ENCODE data around the gene NR3C2. TPM values are rescaled to one million over a fixed set of nuclear protein-coding genes. Genes with fewer than 3 reads are reported as not detected.

Gene NR3C2
- total RNA-seq, 2 donors from 2014 or later = 0.44 to 0.82 TPM

GRCh38 chr4:148207068-148207467 is 235.1 kb downstream of the NR3C2 start:
- H3K36me3 ChIP-seq (ENCODE audit: control insufficient read depth, insufficient read depth, low read length) = no peaks in the 10 kb centered on the region
- Mint-ChIP-seq H3K4me3 (no peak overlapping the region), H3K4me1 (peaks cover 16% of the 10 kb centered on the region), H3K9me3 (no peaks in the 10 kb centered on the region), H3K27me3 (ENCODE audit: insufficient read depth) (peaks cover 2% of the 10 kb centered on the region), H3K36me3 (ENCODE audit: low read depth) (no peaks in the 10 kb centered on the region), H3K27ac (no peak overlapping the region)
- TF ChIP-seq CTCF (conservative IDR thresholded peaks at IDR 0.05) = no peak
- WGBS, 2 experiments (ENCODE audit: insufficient coverage in 1 of 2, insufficient read length in 1 of 2) = 85 to 92% methylated on average over 2 to 3 of the region's 3 CpGs
- H3K9ac ChIP-seq (ENCODE audit: extremely low read depth, low read length, poor library complexity, severe bottlenecking) = no peak overlapping the region
- peaks cover 7% of the 10 kb centered on the region for H3K4me1 ChIP-seq (ENCODE audit: control insufficient read depth, insufficient read depth, low read length)
- no peaks in the 10 kb centered on the region for H3K9me3 ChIP-seq (ENCODE audit: control insufficient read depth, low read length)
- peak; percentile 66 for DNase-seq
- H3K27ac ChIP-seq (ENCODE audit: low read depth, low read length) = no peak overlapping the region
- no peaks in the 10 kb centered on the region for H3K27me3 ChIP-seq (ENCODE audit: control insufficient read depth, insufficient read depth, low read length, poor library complexity, severe bottlenecking)
- H3K4me3 ChIP-seq (ENCODE audit: low read length) = no peak overlapping the region

GRCh38 chr4:148205476-148205875 is 236.7 kb downstream of the NR3C2 start:
- Mint-ChIP-seq H3K9me3 (no peaks in the 10 kb centered on the region), H3K36me3 (ENCODE audit: low read depth) (no peaks in the 10 kb centered on the region)

GRCh38 chr4:148204892-148205291 is 237.3 kb downstream of the NR3C2 start:
- Mint-ChIP-seq H3K36me3 (ENCODE audit: low read depth) (no peaks in the 10 kb centered on the region), H3K27me3 (ENCODE audit: insufficient read depth) (peaks cover 2% of the 10 kb centered on the region), H3K27ac (no peak overlapping the region), H3K4me1 (peaks cover 2% of the 10 kb centered on the region), H3K9me3 (no peaks in the 10 kb centered on the region), H3K4me3 (no peak overlapping the region)
- Histone ChIP-seq H3K27ac (ENCODE audit: low read depth, low read length) (no peak overlapping the region), H3K36me3 (ENCODE audit: control insufficient read depth, insufficient read depth, low read length) (no peaks in the 10 kb centered on the region), H3K27me3 (ENCODE audit: control insufficient read depth, insufficient read depth, low read length, poor library complexity, severe bottlenecking) (no peaks in the 10 kb centered on the region), H3K4me1 (ENCODE audit: control insufficient read depth, insufficient read depth, low read length) (no peaks in the 10 kb centered on the region), H3K4me3 (ENCODE audit: low read length) (no peak overlapping the region), H3K9me3 (ENCODE audit: control insufficient read depth, low read length) (no peaks in the 10 kb centered on the region), H3K9ac (ENCODE audit: extremely low read depth, low read length, poor library complexity, severe bottlenecking) (no peak overlapping the region)
- 100% methylated on average over 1 of the region's 1 CpG; no CpG with 5 or more reads in 1 of the 2 experiments for WGBS, 2 experiments (ENCODE audit: insufficient coverage in 1 of 2, insufficient read length in 1 of 2)
- no peak for DNase-seq
- TF ChIP-seq CTCF (conservative IDR thresholded peaks at IDR 0.05) = no peak

More at GRCh38 chr4:148205476-148205875, 236.7 kb downstream of the NR3C2 start:
- no peaks in the 10 kb centered on the region for H3K9me3 ChIP-seq (ENCODE audit: control insufficient read depth, low read length)
- H3K27me3 Mint-ChIP-seq (ENCODE audit: insufficient read depth) = peaks cover 2% of the 10 kb centered on the region
- H3K27me3 ChIP-seq (ENCODE audit: control insufficient read depth, insufficient read depth, low read length, poor library complexity, severe bottlenecking) = no peaks in the 10 kb centered on the region
- 86 to 95% methylated on average over 2 to 3 of the region's 3 CpGs for WGBS, 2 experiments (ENCODE audit: insufficient coverage in 1 of 2, insufficient read length in 1 of 2)
- peaks cover 2% of the 10 kb centered on the region for H3K4me1 Mint-ChIP-seq
- no peak for DNase-seq
- no peaks in the 10 kb centered on the region for H3K36me3 ChIP-seq (ENCODE audit: control insufficient read depth, insufficient read depth, low read length)
- no peak overlapping the region for H3K27ac ChIP-seq (ENCODE audit: low read depth, low read length)
- no peak for TF ChIP-seq CTCF (conservative IDR thresholded peaks at IDR 0.05)
- no peak overlapping the region for H3K4me3 Mint-ChIP-seq
- no peak overlapping the region for H3K4me3 ChIP-seq (ENCODE audit: low read length)
- H3K4me1 ChIP-seq (ENCODE audit: control insufficient read depth, insufficient read depth, low read length) = peaks cover 2% of the 10 kb centered on the region
- H3K9ac ChIP-seq (ENCODE audit: extremely low read depth, low read length, poor library complexity, severe bottlenecking) = no peak overlapping the region
- H3K27ac Mint-ChIP-seq = no peak overlapping the region
